Caco-2 (cell line): ENCODE data around the gene MPC1. TPM values are rescaled to one million over a fixed set of nuclear protein-coding genes. Genes with fewer than 3 reads are reported as not detected.

Experiments
- BruUV-seq: library from RNA; stranded (reverse); fragments of 400-500 nt; replicated peaks from 2 replicates; lab custom pipeline; 2021; lab: Mats Ljungman, UMichigan
- CTCF ChIA-PET: fragments of 300-600 bp; sonication (Branson Sonifier 250); formaldehyde crosslinking; loops from one replicate; lab custom pipeline; 2022; ENCODE audit warnings: antibody characterized with exemption; lab: Charles Lee
- POLR2A ChIA-PET: fragments of 300-600 bp; sonication (Branson Sonifier 250); formaldehyde crosslinking; loops from one replicate; lab custom pipeline; 2022; ENCODE audit warnings: antibody characterized with exemption; lab: Charles Lee
- DNase-seq, 2 experiments: peaks; one replicate each; pipeline versions ENCODE4 v3.0.0 to v3.0.0-alpha.2; 2020 to 2022
- H3K27me3 ChIP-seq: replicated peaks from 2 replicates; pipeline ENCODE4 v1.6.0; 2011; ENCODE audit warnings: low read length; ENCODE audit not compliant: control insufficient read depth, insufficient read depth
- H3K36me3 ChIP-seq: 2 replicates; pipeline ENCODE4 v1.5.1; 2011; ENCODE audit warnings: low read length; ENCODE audit not compliant: control insufficient read depth, insufficient read depth
- H3K4me1 ChIP-seq: fragments of 250-450 bp; sonication (Bioruptor Pico); 2 replicates; pipeline ENCODE4 v1.5.1; 2020; ENCODE audit warnings: mild to moderate bottlenecking
- H3K4me3 ChIP-seq: 2 replicates; pipeline ENCODE4 v1.5.1; 2011; ENCODE audit warnings: low read depth, mild to moderate bottlenecking, control low read depth, low read length
- H3K9me3 ChIP-seq: fragments of 250-450 bp; sonication (Bioruptor Pico); 2 replicates; pipeline ENCODE4 v1.5.1; 2020; ENCODE audit warnings: mild to moderate bottlenecking, moderate library complexity
- H3K27ac Mint-ChIP-seq: one replicate; pipeline ENCODE4 v1.8.0; 2022; ENCODE audit warnings: mixed read lengths; ENCODE audit not compliant: unreplicated experiment
- H3K27me3 Mint-ChIP-seq: one replicate; pipeline ENCODE4 v1.8.0; 2022; ENCODE audit warnings: mixed read lengths; ENCODE audit not compliant: insufficient read depth, unreplicated experiment
- H3K36me3 Mint-ChIP-seq: one replicate; pipeline ENCODE4 v1.8.0; 2022; ENCODE audit warnings: mild to moderate bottlenecking, mixed read lengths; ENCODE audit not compliant: insufficient read depth, unreplicated experiment
- H3K4me1 Mint-ChIP-seq: one replicate; pipeline ENCODE4 v1.8.0; 2022; ENCODE audit warnings: low read depth, mixed read lengths; ENCODE audit not compliant: unreplicated experiment
- H3K4me3 Mint-ChIP-seq: one replicate; pipeline ENCODE4 v1.8.0; 2022; ENCODE audit warnings: mild to moderate bottlenecking, moderate library complexity, mixed read lengths; ENCODE audit not compliant: unreplicated experiment
- H3K9me3 Mint-ChIP-seq: one replicate; pipeline ENCODE4 v1.8.0; 2022; ENCODE audit warnings: mixed read lengths; ENCODE audit not compliant: unreplicated experiment
- intact Hi-C: fragments of 100-400 bp; cut with micrococcal nuclease; formaldehyde crosslinking; loops from one replicate; pipeline ENCODE4 v1.10.0; 2022; ENCODE audit not compliant: unreplicated experiment
- total RNA-seq: library from RNA; stranded (reverse); gene quantifications from 2 replicates; pipeline ENCODE4 v1.2.3, GENCODE V29; 2022
- TF ChIP-seq, protein P1 (sequence below), 2 experiments: fragments of 200-600 bp in 1 of 2; IDR thresholded peaks; 1 replicate in 1 of 2; 2 replicates in 1 of 2; pipeline versions ENCODE4 v1.5.1 to v1.8.0; 2011 to 2022; ENCODE audit warnings: antibody characterized with exemption in 1 of 2, control low read depth in 1 of 2, inconsistent platforms in 1 of 2, low read depth in 1 of 2, low read length in 1 of 2, mild to moderate bottlenecking in 1 of 2, moderate library complexity in 1 of 2; ENCODE audit not compliant: insufficient read depth in 1 of 2, severe bottlenecking in 1 of 2, unreplicated experiment in 1 of 2

Gene MPC1
- total RNA-seq, 1 experiment from 2014 or later = 19.7 TPM

DNA sequence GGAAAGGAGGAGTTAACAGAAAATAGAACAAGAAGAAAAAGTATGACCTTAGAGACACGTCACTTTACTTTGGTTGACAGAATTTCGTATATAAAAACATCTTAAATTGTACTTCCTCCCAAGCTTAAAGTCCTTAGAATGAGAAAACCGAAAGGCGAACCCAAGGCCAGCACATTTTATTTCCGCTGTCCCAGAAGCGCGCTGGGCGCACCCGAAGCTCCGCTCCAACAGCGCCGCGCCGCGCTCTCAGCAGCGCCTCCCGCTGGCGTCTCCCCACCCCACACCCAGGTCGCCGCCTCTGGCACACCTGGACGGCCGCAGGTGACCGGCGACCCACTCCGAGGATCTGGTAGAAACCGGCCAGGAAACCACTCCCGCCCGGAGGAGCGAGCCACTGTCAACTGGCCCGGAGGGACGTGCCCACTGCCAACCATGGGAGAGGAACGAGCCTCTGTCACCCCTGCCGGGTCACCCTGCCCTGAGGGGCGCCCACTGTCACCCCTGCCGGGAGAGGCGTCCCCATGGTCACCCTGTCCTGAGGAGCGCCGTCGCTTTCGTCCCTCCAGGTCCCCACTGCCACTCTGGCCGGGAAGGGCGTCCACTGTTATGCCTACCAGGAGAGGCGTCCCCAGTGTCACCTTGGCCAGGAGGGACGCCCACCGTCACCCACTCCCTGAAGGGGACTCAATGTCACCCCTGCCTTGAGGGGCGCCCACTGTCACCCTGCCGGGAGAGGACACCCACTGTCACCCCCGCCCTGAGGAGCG lies 824 bp downstream of the MPC1 start:
- Histone ChIP-seq H3K4me1 (peaks cover 9% of the 10 kb centered on the region; the same call in 1 of the 2 replicates), H3K9me3 (no peaks in the 10 kb centered on the region), H3K36me3 (no peaks in the 10 kb centered on the region; the same call in 1 of the 2 replicates), H3K27me3 (no peaks in the 10 kb centered on the region), H3K4me3 (peak overlapping the region; percentile 86)
- CTCF ChIA-PET = interaction anchor here (0.6 to 1.5 kb wide), 5 partner anchors 14 to 39 kb away, joined by 3 to 9 read pairs (median 3); partner anchors contain the start of gene SFT2D1
- peak; percentile 79 to 90 for DNase-seq
- H3K27ac Mint-ChIP-seq = peak overlapping the region; percentile 79
- no peaks in the 10 kb centered on the region for H3K9me3 Mint-ChIP-seq
- intact Hi-C loops = loop anchor here (1.0 to 10.0 kb wide), 4 partner anchors 40 to 613 kb away; partner anchors contain the start of genes CEP43, PRR18 and SFT2D1
- peaks cover 5% of the 10 kb centered on the region for H3K36me3 Mint-ChIP-seq
- peak overlapping the region; percentile 76 for H3K4me3 Mint-ChIP-seq
- BruUV-seq = no TSS peak
- peaks cover 1% of the 10 kb centered on the region for H3K4me1 Mint-ChIP-seq
- POLR2A ChIA-PET = no interaction called here
- no peaks in the 10 kb centered on the region for H3K27me3 Mint-ChIP-seq
- TF ChIP-seq, protein P1, sequence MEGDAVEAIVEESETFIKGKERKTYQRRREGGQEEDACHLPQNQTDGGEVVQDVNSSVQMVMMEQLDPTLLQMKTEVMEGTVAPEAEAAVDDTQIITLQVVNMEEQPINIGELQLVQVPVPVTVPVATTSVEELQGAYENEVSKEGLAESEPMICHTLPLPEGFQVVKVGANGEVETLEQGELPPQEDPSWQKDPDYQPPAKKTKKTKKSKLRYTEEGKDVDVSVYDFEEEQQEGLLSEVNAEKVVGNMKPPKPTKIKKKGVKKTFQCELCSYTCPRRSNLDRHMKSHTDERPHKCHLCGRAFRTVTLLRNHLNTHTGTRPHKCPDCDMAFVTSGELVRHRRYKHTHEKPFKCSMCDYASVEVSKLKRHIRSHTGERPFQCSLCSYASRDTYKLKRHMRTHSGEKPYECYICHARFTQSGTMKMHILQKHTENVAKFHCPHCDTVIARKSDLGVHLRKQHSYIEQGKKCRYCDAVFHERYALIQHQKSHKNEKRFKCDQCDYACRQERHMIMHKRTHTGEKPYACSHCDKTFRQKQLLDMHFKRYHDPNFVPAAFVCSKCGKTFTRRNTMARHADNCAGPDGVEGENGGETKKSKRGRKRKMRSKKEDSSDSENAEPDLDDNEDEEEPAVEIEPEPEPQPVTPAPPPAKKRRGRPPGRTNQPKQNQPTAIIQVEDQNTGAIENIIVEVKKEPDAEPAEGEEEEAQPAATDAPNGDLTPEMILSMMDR (IDR thresholded peaks at IDR 0.05; ENCODE audit: insufficient read depth in 1 of 2, low read depth in 1 of 2, low read length in 1 of 2, severe bottlenecking in 1 of 2, unreplicated experiment in 1 of 2) = peak; percentile 85 to 88

DNA sequence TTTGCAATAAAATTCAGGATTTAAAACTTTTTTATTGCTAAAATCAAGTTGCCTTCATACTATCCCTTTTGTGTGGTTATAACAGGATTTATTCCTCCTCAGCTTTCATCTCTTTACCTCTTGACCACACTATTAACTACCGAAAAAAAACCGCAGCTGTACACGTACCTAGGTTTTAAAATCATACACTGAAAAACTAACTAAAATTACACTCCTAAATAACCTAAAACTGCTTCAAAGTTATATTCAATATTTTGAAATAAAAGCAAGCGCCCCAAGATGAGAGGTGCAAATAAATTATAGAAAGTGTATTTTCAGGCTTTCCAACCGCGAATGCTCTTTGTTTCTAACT lies 1.4 kb downstream of the MPC1 start:
- H3K4me3 ChIP-seq = peak overlapping the region; percentile 86
- H3K4me1 ChIP-seq = peaks cover 6% of the 10 kb centered on the region; the same call in 1 of the 2 replicates
- Mint-ChIP-seq H3K27me3 (no peaks in the 10 kb centered on the region), H3K27ac (peak overlapping the region; percentile 79), H3K4me1 (no peaks in the 10 kb centered on the region), H3K9me3 (no peaks in the 10 kb centered on the region), H3K36me3 (peaks cover 9% of the 10 kb centered on the region), H3K4me3 (peak overlapping the region; percentile 76)
- no peaks in the 10 kb centered on the region for H3K9me3 ChIP-seq
- no peaks in the 10 kb centered on the region for H3K27me3 ChIP-seq
- H3K36me3 ChIP-seq = no peaks in the 10 kb centered on the region; the same call in 1 of the 2 replicates
- POLR2A ChIA-PET = no interaction called here
- TF ChIP-seq, protein P1 (IDR thresholded peaks at IDR 0.05; ENCODE audit: insufficient read depth in 1 of 2, low read depth in 1 of 2, low read length in 1 of 2, severe bottlenecking in 1 of 2, unreplicated experiment in 1 of 2) = no peak
- DNase-seq = no peak
- CTCF ChIA-PET = interaction anchor here (0.6 to 1.5 kb wide), 6 partner anchors 15 to 158 kb away, joined by 3 to 9 read pairs (median 3); partner anchors contain the start of gene SFT2D1
- TSS peak; percentile 24 for BruUV-seq
- intact Hi-C loops = loop anchor here (1.0 to 10.0 kb wide), 2 partner anchors 39 to 613 kb away; partner anchors contain the start of genes CEP43 and SFT2D1

DNA sequence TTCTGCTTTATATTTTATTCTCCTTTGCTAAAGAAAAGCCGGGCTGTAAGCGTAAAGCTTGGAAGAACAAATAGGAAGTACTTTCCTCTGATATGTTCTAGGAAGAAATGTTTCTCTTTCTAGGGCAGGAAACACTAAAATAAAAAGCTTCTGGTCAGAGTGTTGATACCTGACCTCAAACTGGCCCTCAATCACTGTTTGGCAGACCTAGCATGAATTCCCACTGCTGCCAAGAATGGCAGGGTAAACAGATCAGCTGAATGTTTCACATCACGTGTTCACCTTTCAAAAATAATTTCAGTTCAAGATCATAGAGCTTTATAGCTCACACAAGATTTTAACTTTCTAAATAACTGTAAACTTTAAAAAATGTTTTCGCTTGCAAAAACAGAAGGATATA lies 2.9 kb downstream of the MPC1 start:
- Histone ChIP-seq H3K9me3 (no peaks in the 10 kb centered on the region), H3K27me3 (no peaks in the 10 kb centered on the region), H3K4me3 (no peak overlapping the region), H3K4me1 (0 out of 2 replicates have a peak, but pooled peaks cover 6% of the 10 kb centered on the region), H3K36me3 (no peaks in the 10 kb centered on the region)
- no peaks in the 10 kb centered on the region for H3K4me1 Mint-ChIP-seq
- H3K27me3 Mint-ChIP-seq = no peaks in the 10 kb centered on the region
- CTCF ChIA-PET = no interaction called here
- no peak for DNase-seq
- intact Hi-C loops = loop anchor here (10.0 kb wide), 1 partner anchor 615 kb away; the partner anchor contains the start of gene CEP43
- no peak overlapping the region for H3K4me3 Mint-ChIP-seq
- H3K9me3 Mint-ChIP-seq = no peaks in the 10 kb centered on the region
- H3K36me3 Mint-ChIP-seq = peaks cover 11% of the 10 kb centered on the region
- POLR2A ChIA-PET = interaction anchor here (0.5 kb wide), 1 partner anchor 1719 kb away, joined by 3 read pairs; no protein-coding TSS in a partner anchor
- BruUV-seq = no TSS peak
- TF ChIP-seq, protein P1 (IDR thresholded peaks at IDR 0.05; ENCODE audit: insufficient read depth in 1 of 2, low read depth in 1 of 2, low read length in 1 of 2, severe bottlenecking in 1 of 2, unreplicated experiment in 1 of 2) = no peak
- no peak overlapping the region for H3K27ac Mint-ChIP-seq
